GM19238 (cell line): Measurements from ENCODE around the gene WDR55.
"Not testable (repeated sequence)": the region's sequence is repeated elsewhere in the genome, so short reads cannot be mapped to it uniquely, and the experiment has no call there.

Experiments
- DNase-seq: peaks from one replicate; pipeline ENCODE4 v3.0.0; 2011; ENCODE audit warnings: low spot score; ENCODE audit not compliant: insufficient read length

WDR55 gene

DNA sequence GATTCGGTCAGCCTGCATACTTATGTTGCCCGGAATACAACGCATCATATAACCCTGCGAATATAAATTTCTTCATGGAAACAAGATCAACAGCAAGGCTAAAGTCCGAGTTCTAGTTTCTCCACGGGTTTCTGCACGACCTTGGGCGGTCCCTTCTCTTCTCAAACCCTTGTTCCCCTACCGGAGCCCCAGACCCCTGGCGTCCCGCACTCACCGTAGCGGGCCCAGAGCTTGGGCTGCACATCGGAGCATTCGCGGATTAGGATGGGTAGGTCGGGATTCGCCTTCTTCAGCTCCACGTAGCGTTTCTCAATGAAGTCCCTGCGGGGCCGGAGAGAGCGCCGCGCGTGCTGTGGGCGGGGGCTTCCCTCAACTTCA is 17.7 kb upstream of the WDR55 start:
- no peak for DNase-seq

DNA sequence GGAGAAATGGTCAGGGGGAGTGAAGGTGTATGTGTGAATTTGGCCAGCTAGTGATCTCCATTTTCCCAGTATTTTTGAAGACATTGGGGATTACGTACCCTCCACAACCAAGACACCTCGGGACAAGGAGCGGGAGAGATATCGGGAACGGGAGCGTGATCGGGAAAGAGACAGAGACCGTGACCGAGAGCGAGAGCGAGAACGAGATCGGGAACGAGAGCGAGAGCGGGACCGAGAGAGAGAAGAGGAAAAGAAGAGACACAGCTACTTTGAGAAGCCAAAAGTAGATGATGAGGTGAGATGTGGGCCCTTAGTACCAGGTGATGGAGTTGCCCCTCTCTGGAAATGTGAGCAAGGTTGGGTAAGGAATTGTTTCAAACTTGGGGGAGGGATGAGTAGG is 5.8 kb upstream of the WDR55 start:
- no peak for DNase-seq

DNA sequence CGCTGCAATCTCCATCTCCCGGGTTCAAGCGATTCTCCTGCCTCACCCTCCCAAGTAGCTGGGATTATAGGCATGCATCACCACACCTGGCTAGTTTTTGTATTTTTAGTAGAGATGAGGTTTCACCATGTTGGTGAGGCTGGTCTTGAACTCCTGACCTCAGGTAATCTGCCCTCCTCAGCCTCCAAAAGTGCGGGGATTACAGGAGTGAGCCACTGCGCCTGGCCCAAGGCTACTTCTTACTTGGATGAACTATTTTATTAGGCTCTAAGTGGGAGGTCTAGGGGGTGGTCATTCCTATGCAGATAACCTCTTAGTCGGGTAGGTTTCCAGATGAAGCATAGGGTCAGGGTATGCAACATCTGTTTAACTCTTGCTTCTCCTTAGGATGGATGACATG is 4.3 kb upstream of the WDR55 start:
- not testable (repeated sequence) for DNase-seq

DNA sequence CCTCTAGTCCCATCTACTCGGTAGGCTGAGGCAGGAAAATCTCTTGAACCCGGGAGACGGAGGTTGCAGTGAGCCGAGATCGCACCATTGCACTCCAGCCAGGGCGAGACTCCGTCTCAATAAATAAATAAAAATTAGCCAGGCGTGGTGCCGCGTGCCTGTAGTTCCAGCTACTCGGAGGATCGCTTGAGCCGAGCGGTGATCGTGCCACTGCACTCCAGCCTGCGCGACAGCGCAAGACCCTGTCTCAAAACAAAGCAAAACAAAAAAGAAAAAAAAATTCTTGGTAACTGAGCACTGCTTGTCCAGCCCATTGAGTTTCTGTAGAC is 710 bp upstream of the WDR55 start:
- DNase-seq, result no peak

GRCh38 chr5:140671035-140671434 is 6.3 kb downstream of the WDR55 start:
- DNase-seq, result not testable (repeated sequence)

- no peak for DNase-seq
Observed at GRCh38 chr5:140671472-140672125, 6.9 kb downstream of the WDR55 start.

- no peak for DNase-seq
Observed at GRCh38 chr5:140672455-140673186, 7.9 kb downstream of the WDR55 start.

DNA sequence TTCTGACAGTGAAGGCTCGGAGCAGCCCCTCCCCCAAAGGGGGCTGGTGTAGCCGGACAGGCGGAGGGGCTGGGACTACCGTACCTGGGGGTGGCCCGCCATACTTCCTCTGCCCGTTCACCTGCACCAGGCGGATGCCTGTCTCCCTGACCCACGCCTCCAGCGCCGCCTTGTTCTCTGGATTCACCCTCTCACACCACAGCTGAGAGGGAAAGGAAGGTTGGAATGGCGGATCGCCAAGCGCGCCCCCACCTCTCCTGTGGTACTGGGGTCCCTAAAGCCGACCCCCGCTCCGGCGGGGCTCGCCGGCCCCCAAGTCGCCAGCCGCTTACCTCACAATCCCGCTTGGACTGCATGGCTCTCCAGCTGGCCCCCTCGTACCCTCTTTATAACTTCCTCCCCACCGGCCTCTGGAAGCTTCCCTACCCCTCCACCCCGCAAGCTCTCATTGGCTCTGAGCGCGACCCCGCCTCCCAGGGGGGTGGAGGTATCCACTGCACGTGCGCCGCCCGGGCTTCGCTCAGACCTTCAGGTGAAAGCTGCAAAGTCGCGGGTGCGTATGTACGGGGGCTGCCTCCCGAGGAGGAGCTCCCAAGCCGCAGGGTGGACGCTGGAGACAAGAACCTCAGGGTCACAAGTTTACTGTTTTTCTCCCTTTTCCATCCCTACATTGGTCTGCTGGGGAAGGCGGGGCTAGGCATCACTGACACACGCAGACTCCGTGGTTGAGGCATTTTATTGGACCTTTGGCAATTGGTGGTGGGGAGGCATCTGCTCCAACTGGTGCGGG is 8.7 kb downstream of the WDR55 start, which contains the start of gene DND1:
Gene DND1, minus strand, starts transcription at position 390 of the 790 bp plus-strand sequence. Its CDS starts 34 bp downstream, at position 356.
- DNase-seq, result no peak

DNA sequence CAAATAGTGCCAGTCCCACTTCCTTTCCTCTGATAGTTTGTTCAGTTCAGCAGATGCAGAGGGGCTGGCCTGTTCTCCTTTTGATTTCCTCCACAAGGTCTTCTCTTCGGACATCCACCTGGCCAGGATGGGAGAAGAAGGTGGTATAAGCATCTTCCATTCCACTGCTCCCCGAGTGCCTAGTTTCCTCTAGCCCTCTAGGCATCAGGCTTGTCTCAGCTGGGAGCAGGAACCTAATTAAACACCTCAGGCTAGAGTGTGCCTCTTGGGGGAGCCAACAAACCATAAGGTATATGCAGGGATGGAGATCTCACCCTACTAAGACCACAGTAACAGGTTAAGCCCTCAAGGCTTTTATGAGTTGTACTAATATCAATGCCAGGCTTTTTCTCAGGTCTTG is 9.5 kb downstream of the WDR55 start:
- DNase-seq, result no peak

GRCh38 chr5:140674629-140675028 is 9.9 kb downstream of the WDR55 start:
- DNase-seq, result no peak

DNA sequence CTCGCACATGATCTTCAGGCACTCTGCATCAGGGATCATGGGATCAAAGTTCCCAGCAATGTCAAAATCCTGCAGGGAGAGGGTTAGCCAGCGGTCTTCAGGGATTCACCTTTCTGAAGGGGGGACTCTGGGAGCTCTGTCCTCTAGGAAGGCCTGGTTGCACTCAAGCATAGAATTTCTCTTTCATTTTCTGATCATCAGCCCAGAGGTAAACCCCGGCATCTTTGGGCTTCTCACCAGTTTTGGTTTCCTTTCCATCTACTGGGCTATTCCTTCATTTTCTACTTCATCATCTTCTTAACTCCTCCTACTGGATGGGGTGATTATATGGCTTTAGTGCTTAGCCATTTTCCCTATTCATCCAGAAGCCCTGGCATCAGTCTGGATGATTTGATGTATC is 13.2 kb downstream of the WDR55 start:
- peak; percentile 44 for DNase-seq

- DNase-seq, result no peak
Observed at GRCh38 chr5:140678993-140679392, 14.3 kb downstream of the WDR55 start.

DNA sequence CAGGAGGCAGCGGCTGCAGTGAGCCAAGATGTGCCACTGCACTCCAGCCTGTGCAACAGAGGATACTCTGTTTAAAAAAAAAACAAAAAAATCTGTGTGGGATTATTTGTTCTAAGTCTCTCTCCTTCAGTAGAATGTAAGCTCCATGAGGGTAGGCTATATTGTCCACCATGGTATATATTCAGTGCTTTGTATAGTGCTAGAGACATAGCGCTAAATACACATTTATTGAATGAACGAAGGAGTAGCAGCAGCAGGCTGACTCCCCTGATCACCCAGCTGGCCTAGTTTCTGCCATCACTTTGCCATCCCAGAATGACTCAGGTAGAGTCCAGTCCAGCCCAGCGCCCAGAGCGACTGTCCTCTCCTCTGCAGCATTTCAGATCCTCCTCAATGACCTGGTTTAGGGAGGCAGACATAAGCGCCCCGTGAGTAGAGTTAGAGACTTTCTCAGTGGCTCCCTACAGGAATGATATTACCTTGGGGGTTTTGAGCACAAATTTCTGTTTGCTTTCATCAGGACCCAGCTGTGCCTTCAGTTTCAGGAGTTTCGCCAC is 25.8 kb downstream of the WDR55 start:
- no peak for DNase-seq

GRCh38 chr5:140690941-140691924 is 26.5 kb downstream of the WDR55 start, which contains the start of the genes HARS1 and HARS2:
Gene HARS1, minus strand, starts transcription at chr5:140691370. Its CDS starts 66 bp downstream, at chr5:140691304.
Gene HARS2, plus strand, starts transcription at chr5:140691455. Its CDS starts 194 bp downstream, at chr5:140691649.
- peak; percentile 89 for DNase-seq

DNA sequence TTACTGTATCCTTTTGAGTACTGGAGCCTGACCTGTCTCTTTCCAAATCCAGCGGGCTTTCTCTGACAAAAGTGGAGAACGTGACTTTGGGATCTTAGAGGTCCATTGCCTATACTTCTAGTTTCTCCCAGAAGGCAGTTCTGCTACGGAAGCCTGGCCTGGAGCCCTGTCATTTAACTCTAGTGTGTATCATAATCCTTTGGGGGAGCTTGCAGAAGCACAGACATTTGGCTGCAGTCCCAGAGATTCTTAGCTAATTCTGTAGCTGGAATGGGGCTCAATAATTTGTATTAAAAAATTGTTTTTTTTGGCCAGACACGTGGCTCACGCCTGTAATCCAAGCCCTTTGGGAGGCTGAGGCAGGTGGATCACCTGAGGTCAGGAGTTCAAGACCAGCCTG is 29.6 kb downstream of the WDR55 start:
- no peak for DNase-seq

GRCh38 chr5:140696891-140697492 is 32.3 kb downstream of the WDR55 start:
- DNase-seq, result no peak

GRCh38 chr5:140700177-140701144 is 35.8 kb downstream of the WDR55 start, which contains the start of gene ZMAT2:
Gene ZMAT2, plus strand, starts transcription at chr5:140700447. Its CDS starts 14 bp downstream, at chr5:140700461.
- DNase-seq, result peak; percentile 83

DNA sequence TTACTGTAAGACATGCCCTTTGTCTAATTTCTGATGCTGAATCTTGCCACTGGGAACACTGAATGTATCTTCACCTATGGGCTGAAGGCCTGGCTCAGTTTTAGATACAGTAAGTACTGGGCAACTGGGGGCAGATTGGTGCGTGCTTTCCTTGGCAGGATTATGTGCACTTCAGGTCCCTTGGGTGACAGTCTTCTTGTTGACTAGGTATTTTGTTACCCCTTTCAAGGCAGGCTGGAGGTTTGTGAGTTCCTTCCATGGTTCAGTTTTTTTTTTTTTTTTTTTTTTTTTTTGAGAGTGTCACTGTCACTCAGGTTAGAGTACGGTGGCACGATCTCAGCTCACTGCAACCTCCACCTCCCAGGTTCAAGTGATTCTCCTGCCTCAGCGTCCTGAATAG is 43.1 kb downstream of the WDR55 start:
- DNase-seq, result no peak

- not testable (repeated sequence) for DNase-seq
Observed at GRCh38 chr5:140708787-140709186, 44.1 kb downstream of the WDR55 start.
